ENCODE measurements around the gene KRT16.
"Not testable (repeated sequence)": the region's sequence is repeated elsewhere in the genome, so short reads cannot be mapped to it uniquely, and the experiment has no call there.

The KRT16 gene

DNA sequence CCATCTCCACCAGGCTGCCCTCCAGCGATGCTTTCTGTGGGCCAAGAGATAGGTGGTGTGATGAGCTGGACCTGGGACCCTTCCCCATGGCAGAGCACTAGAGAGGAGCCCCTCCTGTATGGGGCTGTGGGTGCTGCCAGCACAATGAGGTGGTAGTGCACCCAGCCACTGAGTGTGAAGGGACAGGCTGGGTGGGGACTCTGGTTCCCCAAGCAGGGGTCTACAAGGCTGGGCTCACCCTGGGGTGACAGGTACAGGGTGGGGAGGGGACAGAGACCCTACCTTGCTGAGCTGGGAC lies 15.5 kb upstream of the KRT16 start:
- DNase-seq (ENCODE audit: low read depth in 2 of 2) = not testable (repeated sequence)

DNA sequence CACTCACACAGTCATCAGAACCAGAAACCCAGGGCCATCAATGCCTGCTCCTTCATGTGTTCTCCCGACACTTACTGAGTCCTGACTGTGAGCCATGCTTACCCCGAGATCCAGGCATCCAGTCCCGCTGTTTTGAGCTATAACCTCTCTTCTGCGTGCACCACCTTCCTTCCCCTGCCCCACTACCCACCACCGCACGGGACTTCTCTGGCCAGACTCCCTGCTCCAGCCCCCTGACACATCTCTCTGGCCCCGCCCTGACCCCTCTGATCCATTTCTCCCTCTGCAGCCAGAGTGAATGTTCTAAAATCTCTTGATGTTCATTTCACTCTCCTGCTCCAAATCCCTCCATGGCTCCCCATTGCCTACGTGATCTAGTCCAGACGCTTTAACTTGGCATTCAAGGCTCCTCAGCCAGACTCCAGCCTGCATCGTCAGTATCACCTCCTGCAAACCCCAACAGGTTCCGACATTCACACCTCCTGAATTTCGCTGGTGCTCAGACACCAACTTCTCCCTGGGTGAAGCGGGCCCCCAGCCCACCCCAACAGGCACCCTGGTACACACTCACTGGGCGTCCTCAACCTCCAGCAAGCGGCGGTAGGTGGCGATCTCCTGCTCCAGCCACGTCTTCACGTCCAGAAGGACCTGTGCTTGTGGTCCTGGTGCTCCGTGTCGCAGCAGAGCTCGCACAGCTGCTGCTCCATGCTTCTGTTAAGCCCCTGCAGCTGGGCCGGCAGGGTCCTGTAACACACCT lies 14.9 kb upstream of the KRT16 start:
- no peak for DNase-seq (ENCODE audit: low read depth in 2 of 2)

GRCh38 chr17:41626914-41627295 lies 14.3 kb upstream of the KRT16 start:
- DNase-seq (ENCODE audit: low read depth in 2 of 2) = not testable (repeated sequence)

DNA sequence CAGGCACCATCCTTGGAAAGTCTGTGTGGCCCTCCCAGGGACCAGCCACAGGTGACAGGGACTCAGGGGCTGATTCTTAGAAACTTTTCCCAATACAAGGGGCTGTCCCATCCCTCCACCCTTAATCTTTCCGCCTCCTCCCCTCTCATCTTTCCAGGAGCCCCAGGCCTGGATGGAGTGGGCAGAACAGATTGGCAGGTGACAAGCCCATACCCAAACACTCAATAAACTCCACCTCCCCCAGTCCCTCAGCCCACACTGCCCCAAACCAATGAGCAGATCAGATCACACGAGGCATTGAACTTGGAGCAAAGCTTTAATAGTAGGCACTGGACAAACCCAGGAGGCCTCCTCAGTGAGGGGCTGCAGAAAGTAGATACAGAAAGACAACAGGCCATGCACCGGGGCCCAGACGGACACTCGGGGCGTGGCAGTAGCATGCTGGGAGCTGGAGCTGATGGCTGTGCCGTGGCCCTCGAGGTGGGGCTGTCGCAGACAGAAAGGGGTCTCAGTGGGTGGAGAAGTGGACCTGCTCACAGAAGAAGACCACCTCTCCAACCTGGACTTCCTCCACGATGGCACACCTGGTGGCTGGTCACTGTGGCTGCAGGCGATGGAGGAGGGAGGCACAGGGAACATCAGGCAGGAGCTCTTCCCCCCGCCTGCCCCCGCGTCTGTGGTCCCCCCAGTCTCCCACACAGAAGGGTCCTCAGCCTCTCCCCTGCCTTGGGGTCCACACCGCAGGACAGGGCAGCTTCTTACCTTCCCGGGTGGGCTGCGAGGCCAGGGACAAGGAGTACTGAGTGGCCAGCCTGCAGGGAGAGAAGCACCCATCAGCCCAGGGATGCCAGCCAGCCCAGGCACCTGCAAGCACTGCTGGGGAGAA lies 13.7 kb upstream of the KRT16 start:
- DNase-seq (ENCODE audit: low read depth in 2 of 2) = not testable (repeated sequence)

GRCh38 chr17:41625602-41626001 lies 13.0 kb upstream of the KRT16 start:
- DNase-seq (ENCODE audit: low read depth in 2 of 2) = no peak

DNA sequence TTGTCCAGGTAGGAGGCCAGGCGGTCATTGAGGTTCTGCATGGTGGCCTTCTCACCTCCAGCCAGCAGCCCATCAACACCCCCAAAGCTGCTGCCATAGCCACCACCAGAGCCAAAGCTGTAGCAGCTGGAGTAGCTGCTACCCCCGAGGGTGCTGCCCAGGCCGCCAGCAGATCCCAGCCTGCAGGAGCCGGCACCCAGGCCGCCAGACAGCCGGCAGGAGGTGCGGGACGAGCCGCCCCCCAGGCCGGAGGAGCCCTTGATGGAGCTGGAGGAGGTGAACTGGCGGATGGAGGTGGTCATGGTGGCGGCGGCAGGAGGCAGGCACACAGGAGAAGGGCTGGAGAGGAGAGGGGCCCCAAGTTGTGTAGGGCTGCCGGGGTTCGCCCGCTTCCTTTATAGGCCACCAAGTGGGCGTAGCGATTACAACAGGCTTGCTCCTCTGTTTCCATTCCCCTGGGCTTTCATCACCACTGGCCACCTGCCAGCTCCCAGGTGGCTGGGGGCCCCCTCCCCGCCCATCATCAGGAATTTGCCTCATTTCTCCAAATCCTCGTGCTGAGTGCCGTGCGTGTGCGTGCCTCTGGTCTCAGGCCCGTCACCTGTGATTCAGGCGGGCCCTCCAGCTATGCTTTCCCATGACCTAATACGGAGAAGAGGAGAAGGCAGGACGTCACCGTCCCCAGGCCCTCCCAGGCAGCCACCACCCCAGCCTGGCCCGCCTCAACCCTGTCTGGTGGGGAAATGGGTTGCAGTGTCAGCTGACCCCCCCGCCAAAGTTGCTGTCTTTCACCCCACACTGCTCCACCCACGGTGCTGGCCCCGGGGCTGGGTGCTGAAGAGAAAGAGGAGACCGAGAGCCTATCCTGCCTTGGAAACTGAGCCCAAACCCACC lies 11.9 kb upstream of the KRT16 start, which contains the start of gene KRT17:
TSS of gene KRT17 (minus strand) at position 368 of the 894 bp plus-strand sequence. CDS start at position 302, 66 bp downstream.
- no peak for DNase-seq (ENCODE audit: low read depth in 2 of 2)

DNA sequence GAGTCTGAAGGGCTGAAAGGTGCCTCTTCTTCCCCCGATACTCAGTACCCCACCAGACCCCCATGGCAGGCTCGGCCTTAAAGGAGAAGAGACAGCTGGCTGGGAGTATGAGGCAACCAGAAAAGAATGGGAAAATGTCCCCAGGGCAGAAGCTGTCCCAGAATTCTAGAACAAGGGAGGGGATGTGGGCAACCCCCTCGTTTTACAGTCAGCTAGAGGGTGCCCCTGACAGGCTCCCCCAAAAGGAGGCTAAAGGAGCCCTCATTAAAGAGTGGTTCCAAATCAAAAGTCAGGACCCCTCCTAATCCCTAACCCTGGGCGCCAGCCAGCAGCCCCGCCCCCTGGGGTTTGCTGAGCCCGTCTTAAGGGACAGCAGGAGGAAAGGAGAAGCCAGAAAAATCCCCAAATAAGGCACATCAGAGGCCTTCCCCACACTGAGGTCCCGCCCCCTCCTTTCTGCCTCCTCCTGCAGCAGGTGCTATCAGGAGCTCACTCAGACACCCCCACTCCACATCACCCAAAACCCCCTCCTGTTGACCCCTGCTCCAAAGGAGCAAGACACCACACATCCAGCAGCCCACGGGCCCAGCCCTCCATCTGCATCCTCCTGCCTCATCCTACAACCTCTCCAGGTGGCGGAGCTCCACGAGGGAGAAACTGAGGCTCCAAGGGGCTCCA lies 10.8 kb upstream of the KRT16 start:
- not testable (repeated sequence) for DNase-seq (ENCODE audit: low read depth in 2 of 2)

GRCh38 chr17:41622340-41623183 lies 10.0 kb upstream of the KRT16 start:
- DNase-seq (ENCODE audit: low read depth in 2 of 2) = not testable (repeated sequence)

GRCh38 chr17:41621916-41622315 lies 9.3 kb upstream of the KRT16 start:
- no peak for DNase-seq (ENCODE audit: low read depth in 2 of 2)

- not testable (repeated sequence) for DNase-seq (ENCODE audit: low read depth in 2 of 2)
Measured at GRCh38 chr17:41621435-41621817, 8.9 kb upstream of the KRT16 start.

DNA sequence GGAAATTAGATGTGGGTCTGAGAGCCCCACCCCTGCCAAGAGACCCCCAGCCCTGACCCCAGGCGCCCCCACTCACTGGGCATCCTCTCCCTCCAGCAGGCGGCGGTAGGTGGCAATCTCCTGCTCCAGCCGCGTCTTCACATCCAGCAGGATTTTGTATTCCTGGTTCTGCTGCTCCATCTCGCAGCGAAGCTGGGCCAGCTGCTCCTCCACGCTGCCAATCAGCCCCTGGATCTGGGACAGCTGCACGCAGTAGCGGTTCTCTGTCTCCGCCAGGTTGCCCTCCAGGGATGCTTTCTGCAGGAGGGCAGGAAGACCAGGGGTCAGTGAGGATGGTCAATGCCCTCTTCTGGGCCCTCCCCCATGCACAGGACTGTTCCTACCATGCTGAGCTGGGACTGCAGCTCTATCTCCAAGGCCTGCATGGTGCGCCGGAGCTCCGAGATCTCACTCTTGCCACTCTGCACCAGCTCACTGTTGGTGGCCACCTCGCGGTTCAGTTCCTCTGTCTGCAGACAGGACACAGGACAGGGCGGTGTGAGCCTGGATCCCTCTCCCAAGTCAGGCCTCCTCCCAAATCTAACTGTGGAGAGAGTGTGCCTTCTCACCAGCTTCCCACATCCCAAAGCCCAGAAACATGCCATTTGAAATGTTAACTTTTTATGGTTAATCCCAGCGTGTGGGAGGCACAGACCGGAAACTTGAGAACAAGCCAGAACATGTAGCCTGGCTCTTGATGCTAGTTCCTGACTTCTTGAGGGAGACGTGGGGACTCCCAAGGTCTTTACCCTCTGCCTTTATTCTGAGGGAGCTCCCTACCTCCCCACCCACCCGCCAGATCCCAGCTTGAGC lies 8.2 kb upstream of the KRT16 start:
- no peak for DNase-seq (ENCODE audit: low read depth in 2 of 2)

GRCh38 chr17:41619927-41620582 lies 7.5 kb upstream of the KRT16 start:
- DNase-seq (ENCODE audit: low read depth in 2 of 2) = not testable (repeated sequence)

DNA sequence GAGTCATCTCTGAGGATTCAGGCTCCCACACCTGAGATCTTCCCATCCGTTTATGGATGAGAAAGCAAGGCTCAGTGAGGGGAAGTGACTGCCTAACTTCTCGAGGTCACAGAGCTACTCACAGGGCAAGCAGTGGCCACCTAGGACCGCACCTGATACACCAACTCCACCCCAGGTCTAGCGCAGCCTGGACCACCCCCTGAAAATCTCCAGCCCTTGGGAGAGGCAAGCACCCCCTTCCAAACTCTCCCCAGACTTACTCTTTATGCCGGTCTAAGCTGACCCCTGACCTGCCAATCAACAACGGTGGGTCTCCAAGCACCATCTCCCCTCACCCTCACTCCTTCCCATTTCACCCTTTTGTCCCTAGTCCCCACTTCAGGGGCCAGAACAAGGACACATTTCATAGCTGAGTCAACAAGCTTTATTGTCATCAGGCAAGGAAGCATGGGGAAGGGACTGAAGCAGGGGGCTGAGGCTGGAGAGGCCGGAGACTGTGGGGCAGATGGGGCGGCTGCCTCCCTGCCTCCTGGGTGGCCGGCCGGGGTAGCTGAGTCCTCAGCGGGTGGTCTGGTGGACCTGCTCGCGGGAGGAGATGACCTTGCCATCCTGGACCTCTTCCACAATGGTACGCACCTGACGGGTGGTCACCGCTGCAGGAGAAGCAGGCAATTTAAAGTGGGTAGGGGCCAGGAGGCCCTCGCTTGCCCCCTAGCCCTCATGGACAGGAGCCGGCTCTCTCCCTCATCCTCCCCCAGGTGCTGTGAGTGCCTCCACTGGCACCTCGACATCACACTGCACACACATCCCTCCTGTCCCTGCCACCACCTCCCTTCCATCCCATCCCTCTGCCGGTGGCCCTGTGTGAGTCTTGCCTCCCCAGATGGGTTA lies 6.7 kb upstream of the KRT16 start:
- DNase-seq (ENCODE audit: low read depth in 2 of 2) = no peak

DNA sequence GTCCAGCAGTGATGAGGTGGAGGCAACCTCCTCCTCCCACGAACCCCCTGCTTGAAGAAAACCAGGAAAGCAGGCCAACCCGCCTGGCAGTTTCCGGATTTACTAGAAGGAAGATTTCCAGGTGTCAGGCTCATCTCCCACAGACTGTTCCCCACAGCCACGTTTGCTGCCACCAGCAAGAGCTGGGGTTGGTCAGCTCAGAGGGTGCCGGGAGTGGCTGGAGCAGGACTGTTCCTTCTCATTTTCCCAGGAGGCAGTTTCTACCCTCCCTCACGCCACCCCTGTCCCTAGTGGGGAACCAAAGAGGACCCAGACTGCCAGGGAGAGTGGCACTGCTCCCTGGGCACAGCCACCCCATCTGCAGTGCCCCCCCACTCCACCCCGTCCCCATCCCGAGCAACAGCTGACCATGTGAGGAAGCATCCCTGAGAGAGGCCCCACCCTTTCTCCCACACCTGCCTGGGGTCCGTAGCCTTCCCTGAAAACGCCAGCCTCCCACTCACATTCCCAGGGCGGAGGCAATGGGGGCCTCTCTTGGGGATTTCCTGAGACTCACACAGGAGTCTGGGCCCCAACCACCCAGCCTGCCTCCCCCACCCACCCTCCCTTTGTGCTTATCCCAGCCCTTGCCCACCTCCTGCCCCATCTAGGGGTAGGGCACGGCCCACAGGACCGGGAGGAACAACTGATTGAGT lies 5.9 kb upstream of the KRT16 start:
- DNase-seq (ENCODE audit: low read depth in 2 of 2) = no peak

GRCh38 chr17:41617698-41618097 lies 5.1 kb upstream of the KRT16 start:
- no peak for DNase-seq (ENCODE audit: low read depth in 2 of 2)

DNA sequence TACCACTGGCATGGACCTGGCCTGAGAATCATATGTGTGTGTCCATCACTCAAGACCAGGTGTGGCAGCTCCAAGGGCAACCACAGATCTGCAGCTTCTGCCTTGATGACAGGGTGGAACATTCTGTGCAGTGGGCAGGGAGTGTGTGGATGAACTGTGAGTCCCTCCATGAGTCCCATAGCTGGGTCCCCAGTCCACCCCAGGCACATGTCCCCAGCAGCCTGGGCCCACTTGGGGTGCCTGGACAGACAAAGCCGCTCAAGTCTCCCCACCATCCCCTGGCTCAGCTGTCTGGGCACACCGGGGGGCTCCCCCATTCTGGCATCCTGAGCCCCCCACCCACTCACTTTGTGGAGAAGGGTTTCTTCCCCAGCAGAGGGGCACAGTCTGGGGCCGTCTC lies 4.6 kb upstream of the KRT16 start:
- DNase-seq (ENCODE audit: low read depth in 2 of 2) = no peak

- DNase-seq (ENCODE audit: low read depth in 2 of 2) = not testable (repeated sequence)
Measured at GRCh38 chr17:41616486-41616885, 3.9 kb upstream of the KRT16 start.

Measured in stimulated activated CD4-positive, alpha-beta T cell treated with anti-CD3 and anti-CD28 coated beads, Interleukin-1b, Interleukin-23, amount 100 ng/mL, for 4 hours (primary cell).